ENCODE measurements around the gene MACF1. TPM values are rescaled to one million over a fixed set of nuclear protein-coding genes. Genes with fewer than 3 reads are reported as not detected.
A peak's percentile ranks its signal among the peaks of the same experiment; 100 is the strongest.

The MACF1 gene
- total and polyA plus RNA-seq, 2 of the 13 experiments (the other 11 are each of a cell fraction or from before 2014, with no cell fraction given), result 36.7 to 65.4 TPM

- no peak for TF ChIP-seq ZBTB1 (CRISPR knock-in tag; IDR thresholded peaks at IDR 0.05; ENCODE audit: borderline replicate concordance)
- no peak for TF ChIP-seq HNF1A (IDR thresholded peaks at IDR 0.05; ENCODE audit: low read depth)
- TF ChIP-seq HNF1A (CRISPR knock-in tag; IDR thresholded peaks at IDR 0.05; ENCODE audit: borderline replicate concordance), result no peak
- no peak for TF ChIP-seq ZNF557 (CRISPR knock-in tag; IDR thresholded peaks at IDR 0.05)
- no peak for TF ChIP-seq JARID2 (CRISPR knock-in tag; IDR thresholded peaks at IDR 0.05; ENCODE audit: insufficient replicate concordance)
- TF ChIP-seq MED8 (CRISPR knock-in tag; IDR thresholded peaks at IDR 0.05; ENCODE audit: insufficient replicate concordance), result no peak
- no peak for TF ChIP-seq MLLT10 (CRISPR knock-in tag; IDR thresholded peaks at IDR 0.05)
- TF ChIP-seq BRCA1 (CRISPR knock-in tag; IDR thresholded peaks at IDR 0.05), result no peak
- peak; percentile 64 for TF ChIP-seq ARID5B (CRISPR knock-in tag; IDR thresholded peaks at IDR 0.05)
- TF ChIP-seq HNRNPH1 (optimal IDR thresholded peaks at IDR 0.05; ENCODE audit: low read depth, low read length), result no peak
- TF ChIP-seq PHF21A (CRISPR knock-in tag; IDR thresholded peaks at IDR 0.05), result no peak
- no peak for TF ChIP-seq EZH2 (conservative IDR thresholded peaks at IDR 0.05; ENCODE audit: low read depth, low read length)
- no peak for TF ChIP-seq KDM4B (CRISPR knock-in tag; IDR thresholded peaks at IDR 0.05)
- TF ChIP-seq GLI4 (CRISPR knock-in tag; IDR thresholded peaks at IDR 0.05; ENCODE audit: borderline replicate concordance), result no peak
- TF ChIP-seq TGIF2 (CRISPR knock-in tag; IDR thresholded peaks at IDR 0.05), result peak; percentile 73; the same call in 1 of the 2 replicates
- no peak for TF ChIP-seq ZSCAN31 (CRISPR knock-in tag; IDR thresholded peaks at IDR 0.05; ENCODE audit: low read depth)
- no peak for TF ChIP-seq DPF2 (CRISPR knock-in tag; IDR thresholded peaks at IDR 0.05; ENCODE audit: borderline replicate concordance, low read depth)
- TF ChIP-seq, protein P1, sequence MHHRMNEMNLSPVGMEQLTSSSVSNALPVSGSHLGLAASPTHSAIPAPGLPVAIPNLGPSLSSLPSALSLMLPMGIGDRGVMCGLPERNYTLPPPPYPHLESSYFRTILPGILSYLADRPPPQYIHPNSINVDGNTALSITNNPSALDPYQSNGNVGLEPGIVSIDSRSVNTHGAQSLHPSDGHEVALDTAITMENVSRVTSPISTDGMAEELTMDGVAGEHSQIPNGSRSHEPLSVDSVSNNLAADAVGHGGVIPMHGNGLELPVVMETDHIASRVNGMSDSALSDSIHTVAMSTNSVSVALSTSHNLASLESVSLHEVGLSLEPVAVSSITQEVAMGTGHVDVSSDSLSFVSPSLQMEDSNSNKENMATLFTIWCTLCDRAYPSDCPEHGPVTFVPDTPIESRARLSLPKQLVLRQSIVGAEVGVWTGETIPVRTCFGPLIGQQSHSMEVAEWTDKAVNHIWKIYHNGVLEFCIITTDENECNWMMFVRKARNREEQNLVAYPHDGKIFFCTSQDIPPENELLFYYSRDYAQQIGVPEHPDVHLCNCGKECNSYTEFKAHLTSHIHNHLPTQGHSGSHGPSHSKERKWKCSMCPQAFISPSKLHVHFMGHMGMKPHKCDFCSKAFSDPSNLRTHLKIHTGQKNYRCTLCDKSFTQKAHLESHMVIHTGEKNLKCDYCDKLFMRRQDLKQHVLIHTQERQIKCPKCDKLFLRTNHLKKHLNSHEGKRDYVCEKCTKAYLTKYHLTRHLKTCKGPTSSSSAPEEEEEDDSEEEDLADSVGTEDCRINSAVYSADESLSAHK (CRISPR knock-in tag; IDR thresholded peaks at IDR 0.05; ENCODE audit: borderline replicate concordance), result no peak
- no peak for TF ChIP-seq ZNF607 (CRISPR knock-in tag; IDR thresholded peaks at IDR 0.05; ENCODE audit: borderline replicate concordance)
These were observed 20.8 kb upstream of the MACF1 start (continued) for GRCh38 chr1:39183503-39184353.

Data from HepG2 (cell line).